ENCODE data around the gene PTCD1.
A peak's percentile ranks its signal among the peaks of the same experiment; 100 is the strongest.
"Not testable (repeated sequence)": the region's sequence is repeated elsewhere in the genome, so short reads cannot be mapped to it uniquely, and the experiment has no call there.

PTCD1 gene

GRCh38 chr7:99393355-99394187 is 45.0 kb downstream of the PTCD1 start:
- in situ Hi-C loops (cut with HindIII; ENCODE audit: low pct_ligation_motif_present, low pct_unique_long_range_greater_than_20kb, low sequenced_read_pairs), result no loop called here

DNA sequence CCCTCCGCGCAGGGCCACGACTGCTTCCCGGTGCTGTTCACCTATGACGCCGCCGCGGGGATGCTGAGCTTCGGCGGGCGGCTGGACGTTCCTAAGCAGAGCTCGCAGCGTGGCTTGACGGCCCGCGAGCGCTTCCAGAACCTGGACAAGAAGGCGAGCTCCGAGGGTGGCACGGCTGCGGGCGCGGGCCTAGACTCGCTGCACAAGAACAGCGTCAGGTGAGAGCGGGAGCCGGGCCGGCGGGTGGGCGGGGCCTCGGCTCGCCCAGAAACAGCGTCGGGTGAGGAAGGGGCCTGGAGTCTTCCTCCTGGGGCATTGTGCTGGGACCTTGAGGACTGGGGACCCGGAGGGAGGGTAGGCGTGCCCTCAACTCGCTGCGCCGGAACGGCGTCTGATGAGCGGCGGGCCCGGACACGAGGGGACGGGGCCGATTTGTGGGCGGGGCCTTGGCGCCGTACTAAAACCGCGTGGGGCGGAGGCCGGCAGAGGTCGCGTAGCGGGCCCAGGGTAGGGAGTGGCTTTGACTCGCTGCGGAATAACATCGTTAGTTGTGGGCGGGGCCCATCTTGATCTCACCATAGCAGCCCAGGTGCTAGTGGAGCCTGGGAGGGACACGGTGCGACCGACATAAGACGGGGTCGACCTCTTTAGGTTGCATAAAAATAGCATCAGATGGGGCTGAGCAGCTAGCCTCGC is 45.8 kb downstream of the PTCD1 start:
- in situ Hi-C loops (cut with HindIII; ENCODE audit: low pct_ligation_motif_present, low pct_unique_long_range_greater_than_20kb, low sequenced_read_pairs), result no loop called here
- DNase-seq, result no peak

More at GRCh38 chr7:99393355-99394187, 45.0 kb downstream of the PTCD1 start:
- no peak for DNase-seq

DNA sequence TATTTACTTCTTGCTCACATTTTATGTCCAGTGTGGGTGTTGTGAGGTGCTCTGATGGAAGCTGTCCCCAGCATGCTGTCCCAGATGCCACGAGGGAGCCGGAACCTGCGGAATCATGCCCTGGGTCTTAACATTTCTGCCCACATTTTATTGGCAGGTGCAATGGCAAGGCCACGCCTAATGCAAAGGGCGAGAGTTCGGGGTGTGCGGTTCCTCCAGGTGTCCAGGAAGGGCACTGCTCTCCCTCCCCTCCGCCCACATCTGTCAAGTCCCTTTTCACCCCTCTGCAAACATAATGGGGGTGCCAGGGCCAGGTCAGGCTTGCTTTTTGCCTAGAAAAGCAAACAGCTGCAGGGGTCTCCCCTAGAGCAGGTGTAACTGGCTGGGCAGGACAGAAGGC is 46.6 kb downstream of the PTCD1 start:
- in situ Hi-C loops (cut with HindIII; ENCODE audit: low pct_ligation_motif_present, low pct_unique_long_range_greater_than_20kb, low sequenced_read_pairs), result no loop called here

GRCh38 chr7:99390941-99391602 is 47.5 kb downstream of the PTCD1 start:
- in situ Hi-C loops (cut with HindIII; ENCODE audit: low pct_ligation_motif_present, low pct_unique_long_range_greater_than_20kb, low sequenced_read_pairs), result no loop called here
- no peak for DNase-seq

More for the DNA sequence above, 46.6 kb downstream of the PTCD1 start:
- DNase-seq, result no peak

DNA sequence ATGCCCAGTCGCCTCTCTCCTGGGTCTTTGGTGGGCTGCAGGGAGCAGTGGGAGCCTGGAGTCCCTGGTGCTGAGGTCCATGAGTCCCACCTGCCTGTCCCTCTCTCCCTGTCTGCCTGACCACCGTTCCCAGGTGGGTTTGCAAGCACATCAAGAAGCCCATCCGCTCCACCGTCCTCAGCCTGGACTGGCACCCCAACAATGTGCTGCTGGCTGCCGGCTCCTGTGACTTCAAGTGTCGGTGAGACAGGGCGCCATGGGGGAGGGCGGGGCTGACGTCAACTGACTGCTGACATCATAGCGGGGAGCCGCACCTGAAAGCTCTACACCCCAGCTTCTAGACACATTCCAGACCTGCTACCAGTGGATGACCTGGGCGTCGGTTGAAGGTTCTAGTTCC is 48.8 kb downstream of the PTCD1 start:
- no peak for DNase-seq
- in situ Hi-C loops (cut with HindIII; ENCODE audit: low pct_ligation_motif_present, low pct_unique_long_range_greater_than_20kb, low sequenced_read_pairs), result no loop called here

DNA sequence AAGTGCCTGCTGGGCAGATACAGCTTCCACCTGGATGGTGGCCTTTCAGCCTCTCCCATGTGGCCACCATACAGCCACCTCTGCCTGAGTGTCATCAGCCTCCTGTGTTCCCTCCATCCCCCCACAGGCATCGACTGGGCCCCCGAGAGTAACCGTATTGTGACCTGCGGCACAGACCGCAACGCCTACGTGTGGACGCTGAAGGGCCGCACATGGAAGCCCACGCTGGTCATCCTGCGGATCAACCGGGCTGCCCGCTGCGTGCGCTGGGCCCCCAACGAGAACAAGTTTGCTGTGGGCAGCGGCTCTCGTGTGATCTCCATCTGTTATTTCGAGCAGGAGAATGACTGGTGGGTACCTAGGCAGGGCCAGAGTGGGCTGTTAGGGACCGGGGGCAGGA is 50.7 kb downstream of the PTCD1 start:
- in situ Hi-C loops (cut with HindIII; ENCODE audit: low pct_ligation_motif_present, low pct_unique_long_range_greater_than_20kb, low sequenced_read_pairs), result no loop called here
- no peak for DNase-seq

DNA sequence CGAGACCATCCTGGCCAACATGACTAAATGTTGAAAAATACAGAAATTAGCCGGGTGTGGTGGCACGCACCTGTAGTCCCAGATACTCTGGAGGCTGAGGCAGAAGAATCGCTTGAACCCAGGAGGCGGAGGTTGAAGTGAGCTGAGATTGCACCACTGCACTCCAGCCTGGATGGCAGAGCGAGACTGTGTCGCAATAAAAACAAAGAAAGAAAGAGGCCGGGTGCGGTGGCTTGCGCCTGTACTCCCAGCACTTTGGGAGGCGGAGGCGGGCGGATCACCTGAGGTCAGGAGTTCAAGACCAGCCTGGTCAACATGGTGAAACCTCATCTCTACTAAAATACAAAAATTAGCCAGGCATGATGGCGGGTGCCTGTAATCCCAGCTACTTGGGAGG is 51.4 kb downstream of the PTCD1 start:
- DNase-seq; in situ Hi-C loops (cut with HindIII; ENCODE audit: low pct_ligation_motif_present, low pct_unique_long_range_greater_than_20kb, low sequenced_read_pairs): not testable (repeated sequence)

DNA sequence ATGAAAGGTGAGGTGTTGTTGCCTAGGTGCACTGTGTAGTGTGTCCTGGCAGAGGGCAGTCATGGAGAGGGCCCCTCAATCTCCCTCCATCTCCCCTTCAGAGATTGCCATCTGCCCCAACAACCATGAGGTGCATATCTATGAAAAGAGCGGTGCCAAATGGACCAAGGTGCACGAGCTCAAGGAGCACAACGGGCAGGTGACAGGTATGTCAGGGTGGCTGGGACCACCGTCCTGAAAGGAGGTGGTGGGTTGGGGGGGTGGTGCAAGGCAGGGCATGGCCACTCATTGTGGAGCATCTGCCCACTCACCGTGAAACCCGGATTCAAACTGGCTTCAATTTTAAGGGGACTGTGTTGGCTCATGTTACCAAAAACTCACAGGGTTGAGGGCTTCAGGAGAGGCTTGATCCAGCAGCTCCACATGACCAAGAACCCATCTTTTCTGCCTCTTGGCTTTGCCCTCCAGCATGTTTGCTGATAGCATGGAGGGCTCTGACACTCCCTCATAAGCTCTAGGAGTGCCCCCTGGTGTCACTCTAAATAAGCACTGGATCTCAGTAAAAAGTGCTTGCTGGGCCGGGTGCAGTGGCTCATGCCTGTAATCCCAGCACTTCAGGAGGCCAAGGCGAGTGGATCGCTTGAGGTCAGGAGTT is 51.9 kb downstream of the PTCD1 start:
- in situ Hi-C loops (cut with HindIII; ENCODE audit: low pct_ligation_motif_present, low pct_unique_long_range_greater_than_20kb, low sequenced_read_pairs), result no loop called here
- peak; percentile 70 for DNase-seq

GRCh38 chr7:99385564-99385963 is 53.0 kb downstream of the PTCD1 start:
- in situ Hi-C loops (cut with HindIII; ENCODE audit: low pct_ligation_motif_present, low pct_unique_long_range_greater_than_20kb, low sequenced_read_pairs), result no loop called here
- DNase-seq, result no peak

GRCh38 chr7:99384523-99384922 is 54.1 kb downstream of the PTCD1 start:
- in situ Hi-C loops (cut with HindIII; ENCODE audit: low pct_ligation_motif_present, low pct_unique_long_range_greater_than_20kb, low sequenced_read_pairs), result no loop called here
- no peak for DNase-seq

DNA sequence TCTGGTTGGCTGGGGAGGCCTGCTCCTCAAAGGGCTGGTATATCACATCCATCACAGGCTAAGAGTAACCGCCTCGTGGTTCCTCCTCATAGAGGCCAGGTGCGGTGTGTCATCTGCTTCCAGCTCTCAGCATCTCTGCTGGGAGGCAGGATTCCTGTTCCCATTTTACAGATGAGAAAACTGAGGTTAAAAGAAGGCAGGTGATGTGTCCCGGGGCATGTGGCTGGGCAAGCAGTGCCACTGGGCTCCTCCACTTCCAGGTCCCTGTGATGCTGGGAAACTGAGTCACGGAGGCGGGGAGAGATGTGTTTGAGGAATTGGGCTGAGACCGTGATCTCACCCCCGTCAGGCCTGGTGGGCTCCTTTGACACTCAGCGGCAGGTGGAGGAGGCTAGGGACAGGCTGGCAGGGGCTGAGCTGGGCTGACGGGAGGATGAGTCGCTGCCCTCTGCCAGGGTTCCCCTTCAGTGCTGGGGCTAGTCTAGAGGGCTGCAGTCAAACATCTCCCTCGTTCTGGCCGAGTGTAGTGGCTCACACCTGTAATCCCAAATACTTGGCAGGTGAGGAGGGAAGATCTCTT is 54.7 kb downstream of the PTCD1 start:
- in situ Hi-C loops (cut with HindIII; ENCODE audit: low pct_ligation_motif_present, low pct_unique_long_range_greater_than_20kb, low sequenced_read_pairs), result no loop called here
- DNase-seq, result no peak

DNA sequence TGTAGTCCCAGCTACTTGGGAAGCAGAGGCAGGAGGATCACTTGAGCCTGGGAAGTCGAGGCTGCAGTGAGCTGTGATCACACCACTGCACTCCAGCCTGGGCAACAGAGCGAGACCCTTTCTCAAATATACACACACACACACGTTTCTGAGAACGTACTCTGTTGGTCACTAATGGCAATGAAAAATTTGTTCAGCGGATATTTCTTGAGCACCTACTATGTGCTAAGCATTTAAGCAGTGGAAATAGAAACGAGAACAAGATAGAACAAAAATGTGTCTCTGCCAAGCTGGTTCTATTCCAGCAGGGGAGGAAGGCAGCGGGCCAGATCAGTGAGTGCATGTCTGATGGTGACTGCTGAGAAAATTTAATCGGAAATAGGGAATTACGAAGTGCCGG is 55.4 kb downstream of the PTCD1 start:
- in situ Hi-C loops (cut with HindIII; ENCODE audit: low pct_ligation_motif_present, low pct_unique_long_range_greater_than_20kb, low sequenced_read_pairs), result no loop called here

GRCh38 chr7:99381664-99382075 is 56.9 kb downstream of the PTCD1 start:
- DNase-seq, result no peak
- in situ Hi-C loops (cut with HindIII; ENCODE audit: low pct_ligation_motif_present, low pct_unique_long_range_greater_than_20kb, low sequenced_read_pairs), result no loop called here

More for the DNA sequence above, 55.4 kb downstream of the PTCD1 start:
- DNase-seq, result no peak

GRCh38 chr7:99380823-99381663 is 57.6 kb downstream of the PTCD1 start:
- no peak for DNase-seq
- in situ Hi-C loops (cut with HindIII; ENCODE audit: low pct_ligation_motif_present, low pct_unique_long_range_greater_than_20kb, low sequenced_read_pairs), result no loop called here

DNA sequence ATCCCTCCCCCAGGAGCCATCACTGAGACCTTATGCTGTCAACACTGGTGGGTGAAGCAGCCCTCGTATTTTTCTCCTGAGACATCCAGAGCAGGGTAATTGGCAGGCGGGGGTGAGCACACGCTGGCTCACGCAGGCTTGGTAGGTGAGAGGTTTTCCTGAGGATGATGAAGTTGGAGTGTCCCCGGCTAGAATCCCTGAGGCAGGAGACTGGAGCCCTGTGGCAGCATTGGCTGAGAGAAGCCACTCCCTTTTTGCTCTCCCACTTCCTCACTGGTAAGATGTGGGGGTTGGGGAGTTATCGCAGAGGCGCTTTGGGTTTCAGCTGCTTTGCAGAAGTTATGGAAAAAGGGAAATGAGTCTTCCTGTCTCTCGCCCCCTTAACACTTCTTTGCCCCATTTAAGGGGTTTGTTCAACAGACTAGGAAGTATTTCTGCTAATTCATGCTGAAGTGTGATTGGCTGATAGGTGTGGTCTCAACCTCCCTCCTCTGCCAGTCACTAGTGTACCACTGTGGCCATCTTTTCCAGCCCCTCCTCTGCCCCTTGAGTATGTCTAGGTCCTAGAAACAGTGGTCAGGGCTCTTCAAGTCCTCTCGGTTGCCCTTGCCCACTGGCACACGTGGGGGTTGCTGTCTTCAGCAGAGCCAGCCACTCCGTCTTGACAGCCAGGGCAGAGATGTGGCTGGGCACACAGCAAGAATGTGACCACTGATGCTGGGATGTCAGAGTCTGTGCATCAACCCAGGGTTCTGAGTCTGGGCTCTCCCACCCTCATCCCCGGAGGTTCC is 58.4 kb downstream of the PTCD1 start:
- in situ Hi-C loops (cut with HindIII; ENCODE audit: low pct_ligation_motif_present, low pct_unique_long_range_greater_than_20kb, low sequenced_read_pairs), result no loop called here
- no peak for DNase-seq

GRCh38 chr7:99379693-99380031 is 58.9 kb downstream of the PTCD1 start:
- DNase-seq; in situ Hi-C loops (cut with HindIII; ENCODE audit: low pct_ligation_motif_present, low pct_unique_long_range_greater_than_20kb, low sequenced_read_pairs): not testable (repeated sequence)

GRCh38 chr7:99379043-99379577 is 59.5 kb downstream of the PTCD1 start:
- no peak for DNase-seq
- in situ Hi-C loops (cut with HindIII; ENCODE audit: low pct_ligation_motif_present, low pct_unique_long_range_greater_than_20kb, low sequenced_read_pairs), result no loop called here
